Small intestine (tissue), 7 donors: ENCODE data around the gene SRMS. TPM values are rescaled to one million over a fixed set of nuclear protein-coding genes. Genes with fewer than 3 reads are reported as not detected.
A peak's percentile ranks its signal among the peaks of the same experiment; 100 is the strongest.

Experiments used
- DNase-seq, 2 donors: peaks; one replicate each; pipeline versions ENCODE4 v3.0.0 to v3.0.0-alpha.2; 2013
- FAIRE-seq: peaks from 2 replicates; lab custom pipeline; 2012; peaks lifted over from hg19 to GRCh38; lab: Jason Lieb, UNC
- H3K27ac ChIP-seq, 3 donors: one replicate each; pipeline ENCODE4 v1.5.1; 2013; ENCODE audit warnings: low read length in 2 of 3, mild to moderate bottlenecking in 2 of 3, control low read depth in 1 of 3, inconsistent platforms in 1 of 3, low read depth in 1 of 3, moderate library complexity in 1 of 3
- H3K27me3 ChIP-seq, 3 donors: one replicate each; pipeline ENCODE4 v1.6.1; 2013; ENCODE audit warnings: low read length in 3 of 3, inconsistent platforms in 1 of 3; ENCODE audit not compliant: control insufficient read depth in 3 of 3, insufficient read depth in 3 of 3
- H3K36me3 ChIP-seq, 3 donors: one replicate each; pipeline ENCODE4 v1.6.1; 2013; ENCODE audit warnings: low read length in 3 of 3, inconsistent platforms in 1 of 3, low read depth in 1 of 3, mild to moderate bottlenecking in 1 of 3, moderate library complexity in 1 of 3; ENCODE audit not compliant: control insufficient read depth in 3 of 3, insufficient read depth in 2 of 3
- H3K4me1 ChIP-seq, 3 donors: one replicate each; pipeline ENCODE4 v1.6.1; 2013; ENCODE audit warnings: low read length in 2 of 3, inconsistent platforms in 1 of 3, low read depth in 1 of 3, mild to moderate bottlenecking in 1 of 3, moderate library complexity in 1 of 3; ENCODE audit not compliant: control insufficient read depth in 3 of 3, insufficient read depth in 2 of 3
- H3K4me3 ChIP-seq, 3 donors: one replicate each; pipeline ENCODE4 v1.5.1; 2013; ENCODE audit warnings: low read length in 3 of 3, control low read depth in 1 of 3, inconsistent platforms in 1 of 3, low read depth in 1 of 3, mild to moderate bottlenecking in 1 of 3, moderate library complexity in 1 of 3
- H3K9me3 ChIP-seq, 2 donors: one replicate each; pipeline ENCODE4 v1.6.1; 2013; ENCODE audit warnings: low read depth in 1 of 2, low read length in 1 of 2; ENCODE audit not compliant: control insufficient read depth in 2 of 2, insufficient read depth in 1 of 2
- WGBS, 3 donors: extraction: QIAGEN DNeasy Blood & Tissue Kit; methylation state at CpG; one replicate each; pipeline ENCODE4 v1.1.7; 2013; 5-methylcytosine and 5-hydroxymethylcytosine counted together
- polyA plus RNA-seq, 4 donors: library from polyadenylated mRNA; stranded (reverse) in 3 of 4; unstranded in 1 of 4; fragments of 200-250 nt in 3 of 4; fragments of 120-200 nt in 1 of 4; gene quantifications; one replicate each; pipeline versions ENCODE4 v1.2.1 to v1.2.3, GENCODE V29; 2013
- donor health status: healthy with polysubstance abuse.
- donor health status: control.
- donor health status: control.
- donor health status: Bipolar disorder and iron deficiency.
- donor health status: healthy.

SRMS gene
- polyA plus RNA-seq, 4 donors, result 0.18 TPM; not detected in 3

- peaks cover 0 to 8% (median 0%) of the 10 kb centered on the region in 3 donors for H3K36me3 ChIP-seq
- DNase-seq, result no peak
- FAIRE-seq, result no peak
- no peaks in the 10 kb centered on the region for H3K9me3 ChIP-seq
- no peak overlapping the region for H3K4me3 ChIP-seq
- 84 to 86% (median 85%) methylated on average over 23 of the region's 23 CpGs for WGBS, 3 donors
- no peak overlapping the region for H3K27ac ChIP-seq
- H3K4me1 ChIP-seq, result no peaks in the 10 kb centered on the region
- peaks cover 0 to 16% (median 0%) of the 10 kb centered on the region in 3 donors for H3K27me3 ChIP-seq
These were observed 35.0 kb upstream of the SRMS start for GRCh38 chr20:63582382-63583063.

- no peak overlapping the region for H3K27ac ChIP-seq
- no peaks in the 10 kb centered on the region for H3K9me3 ChIP-seq
- no peaks in the 10 kb centered on the region for H3K4me1 ChIP-seq
- FAIRE-seq (no peak), DNase-seq (peak; percentile 37 to 44)
- WGBS, 3 donors, result 15 to 51% (median 43%) methylated on average over 9 to 12 of the region's 12 CpGs
- no peaks in the 10 kb centered on the region for H3K36me3 ChIP-seq
- peaks cover 0 to 16% (median 0%) of the 10 kb centered on the region in 3 donors for H3K27me3 ChIP-seq
- no peak overlapping the region for H3K4me3 ChIP-seq
These were observed 33.4 kb upstream of the SRMS start for GRCh38 chr20:63580796-63581461.

GRCh38 chr20:63579017-63579694, 31.6 kb upstream of the SRMS start:
- no peaks in the 10 kb centered on the region for H3K9me3 ChIP-seq
- DNase-seq (no peak), FAIRE-seq (no peak)
- no peak overlapping the region for H3K4me3 ChIP-seq
- H3K27me3 ChIP-seq, result peaks cover 0 to 23% (median 0%) of the 10 kb centered on the region in 3 donors
- 59 to 72% (median 67%) methylated on average over 19 of the region's 19 CpGs for WGBS, 3 donors
- peaks cover 0 to 5% (median 3%) of the 10 kb centered on the region in 3 donors for H3K4me1 ChIP-seq
- H3K36me3 ChIP-seq, result no peaks in the 10 kb centered on the region
- no peak overlapping the region for H3K27ac ChIP-seq

GRCh38 chr20:63578224-63579016, 30.9 kb upstream of the SRMS start:
- Histone ChIP-seq H3K27ac (no peak overlapping the region), H3K36me3 (no peaks in the 10 kb centered on the region), H3K4me1 (peaks cover 0 to 6% (median 3%) of the 10 kb centered on the region in 3 donors), H3K4me3 (no peak overlapping the region), H3K9me3 (no peaks in the 10 kb centered on the region), H3K27me3 (peaks cover 0 to 23% (median 0%) of the 10 kb centered on the region in 3 donors)
- FAIRE-seq (no peak), DNase-seq (no peak)
- WGBS, 3 donors, result 46 to 83% (median 54%) methylated on average over 25 to 26 of the region's 26 CpGs

GRCh38 chr20:63577317-63577894, 29.9 kb upstream of the SRMS start:
- H3K27ac ChIP-seq, result no peak overlapping the region
- H3K4me1 ChIP-seq, result peaks cover 0 to 12% (median 3%) of the 10 kb centered on the region in 3 donors
- peaks cover 0 to 6% (median 1%) of the 10 kb centered on the region in 3 donors for H3K36me3 ChIP-seq
- H3K4me3 ChIP-seq, result no peak overlapping the region
- WGBS, 3 donors, result 36 to 68% (median 41%) methylated on average over 19 of the region's 19 CpGs
- H3K9me3 ChIP-seq, result no peaks in the 10 kb centered on the region
- FAIRE-seq, result no peak
- H3K27me3 ChIP-seq, result peaks cover 0 to 23% (median 0%) of the 10 kb centered on the region in 3 donors
- DNase-seq, result peak in 1 of 2 donors; percentile 74

- H3K4me3 ChIP-seq, result no peak overlapping the region
- H3K36me3 ChIP-seq, result peaks cover 2 to 12% (median 4%) of the 10 kb centered on the region in 3 donors
- no peak for DNase-seq
- FAIRE-seq, result no peak
- peaks cover 0 to 12% (median 3%) of the 10 kb centered on the region in 3 donors for H3K4me1 ChIP-seq
- 59 to 81% (median 60%) methylated on average over 7 of the region's 7 CpGs for WGBS, 3 donors
- peaks cover 0 to 23% (median 0%) of the 10 kb centered on the region in 3 donors for H3K27me3 ChIP-seq
- H3K27ac ChIP-seq, result no peak overlapping the region
- H3K9me3 ChIP-seq, result no peaks in the 10 kb centered on the region
These were observed 28.8 kb upstream of the SRMS start for GRCh38 chr20:63576311-63576710.

GRCh38 chr20:63574829-63575743, 27.5 kb upstream of the SRMS start:
- Histone ChIP-seq H3K9me3 (no peaks in the 10 kb centered on the region), H3K4me3 (no peak overlapping the region), H3K27me3 (peaks cover 0 to 14% (median 0%) of the 10 kb centered on the region in 3 donors), H3K4me1 (peaks cover 0 to 12% (median 3%) of the 10 kb centered on the region in 3 donors), H3K36me3 (peaks cover 2 to 14% (median 4%) of the 10 kb centered on the region in 3 donors), H3K27ac (peak overlapping the region in 1 of 3 donors; percentile 1)
- no peak for FAIRE-seq
- DNase-seq, result no peak
- WGBS, 3 donors, result 45 to 66% (median 53%) methylated on average over 28 of the region's 28 CpGs
